ENCODE data around the gene CEL. TPM values are rescaled to one million over a fixed set of nuclear protein-coding genes. Genes with fewer than 3 reads are reported as not detected.
"Not testable (repeated sequence)": the region's sequence is repeated elsewhere in the genome, so short reads cannot be mapped to it uniquely, and the experiment has no call there.

CEL gene
- total RNA-seq, 1 experiment from 2014 or later, result 1.0 TPM

DNA sequence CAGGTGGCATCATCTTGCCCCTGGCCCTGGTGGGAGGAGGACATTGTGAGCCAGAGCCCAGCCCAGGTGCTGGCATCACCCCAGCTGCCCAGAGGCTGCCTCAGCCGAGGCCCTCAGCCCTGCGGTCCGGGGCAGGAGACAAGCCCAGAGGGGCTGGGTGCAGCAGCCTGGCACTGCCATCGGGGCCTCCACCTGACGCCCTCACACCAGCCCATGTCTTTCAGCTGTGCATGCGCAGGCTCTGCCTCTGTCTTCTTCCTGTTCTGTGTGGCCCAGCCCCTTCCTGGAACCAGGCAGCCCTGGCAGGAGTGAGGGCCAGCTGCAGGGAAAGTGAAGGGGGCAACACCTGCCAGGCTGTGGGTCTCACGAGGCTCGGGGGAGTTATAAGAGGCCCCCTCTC is 4.8 kb upstream of the CEL start:
- DNase-seq, result no peak
- H3K36me3 ChIP-seq, result peaks cover 9% of the 10 kb centered on the region
- no peaks in the 10 kb centered on the region for H3K9me3 ChIP-seq
- no peaks in the 10 kb centered on the region for H3K27me3 ChIP-seq
- no peak overlapping the region for H3K4me3 ChIP-seq

DNA sequence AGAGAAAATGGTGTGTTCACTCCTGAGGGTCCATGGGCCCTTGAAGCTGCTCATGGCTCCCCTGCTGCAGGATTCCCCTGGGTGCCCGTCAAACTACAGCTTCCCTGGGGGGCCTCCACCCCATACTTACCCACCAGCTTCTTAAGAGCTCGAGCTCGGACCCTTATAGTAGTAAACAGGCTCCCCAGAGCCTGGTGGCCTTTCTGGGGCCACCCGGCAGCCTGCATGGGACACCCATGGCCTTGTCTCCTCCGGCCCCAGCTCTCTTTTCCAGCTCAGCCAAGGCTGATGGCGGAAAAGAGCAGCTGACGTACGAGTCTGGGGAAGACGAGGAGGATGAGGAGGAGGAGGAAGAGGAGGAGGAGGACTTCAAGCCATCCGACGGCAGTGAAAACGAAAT is 4.2 kb upstream of the CEL start:
- no peak for DNase-seq
- Histone ChIP-seq H3K36me3 (peaks cover 9% of the 10 kb centered on the region), H3K27me3 (no peaks in the 10 kb centered on the region), H3K4me3 (no peak overlapping the region), H3K9me3 (no peaks in the 10 kb centered on the region)

DNA sequence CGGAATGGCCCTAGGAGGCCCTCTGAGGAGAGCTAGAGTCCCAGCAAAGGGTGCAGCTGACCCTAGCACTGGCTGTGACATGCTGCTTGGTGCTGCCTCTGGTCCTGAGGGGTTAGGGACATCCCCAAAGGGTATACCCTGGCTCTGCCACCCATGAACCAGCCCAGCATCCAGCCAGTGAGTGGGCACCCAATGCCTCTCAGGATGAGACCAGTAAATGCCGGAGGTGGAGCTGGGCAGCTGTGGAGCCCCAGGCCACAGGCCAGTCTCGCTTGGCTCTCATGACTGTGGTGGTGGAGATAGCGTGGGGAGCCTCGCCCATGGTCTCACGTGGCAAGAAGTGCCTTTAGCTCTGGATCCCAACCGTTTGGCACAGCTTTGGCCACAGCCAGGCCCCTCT is 3.7 kb upstream of the CEL start:
- peaks cover 6% of the 10 kb centered on the region; the same call in 1 of the 2 replicates for H3K36me3 ChIP-seq
- DNase-seq, result no peak
- no peaks in the 10 kb centered on the region for H3K27me3 ChIP-seq

DNA sequence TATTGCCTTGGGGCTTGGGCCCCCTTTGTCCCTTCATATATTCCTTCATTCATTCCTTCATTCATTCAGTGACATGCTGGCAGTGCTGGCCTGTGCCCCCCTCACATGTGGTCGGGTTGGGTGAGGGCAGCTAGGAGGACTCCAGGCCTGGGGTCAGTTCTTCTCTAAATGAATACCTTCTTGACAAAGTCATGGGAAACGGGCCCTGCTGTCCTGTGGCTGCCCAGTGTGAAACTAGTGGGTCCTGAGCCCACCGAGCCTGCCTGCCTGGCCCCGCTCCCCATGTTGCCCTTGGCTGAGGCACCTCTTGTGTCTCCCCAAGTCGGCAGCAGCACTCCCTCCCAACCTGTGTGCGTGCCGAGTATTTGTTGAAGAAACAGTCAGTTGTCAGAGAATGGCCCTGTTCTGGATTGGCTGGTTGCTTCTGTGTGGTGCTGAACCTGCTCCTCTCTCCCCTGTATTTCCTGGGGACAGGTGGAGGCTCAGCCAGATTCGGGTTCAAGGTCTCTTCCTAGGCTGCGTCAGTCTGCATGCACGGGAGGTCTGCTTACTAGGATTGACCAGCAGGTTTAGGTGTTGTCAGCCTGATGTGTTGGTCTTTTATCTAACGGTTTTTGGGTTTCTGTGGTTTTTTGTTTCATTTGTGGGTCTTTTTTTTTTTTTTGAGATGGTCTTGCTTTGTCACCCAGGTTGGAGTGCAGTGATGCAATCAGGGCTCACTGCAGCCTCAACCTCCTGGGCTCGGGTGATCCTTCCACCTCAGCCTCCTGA is 3.0 kb upstream of the CEL start:
- Histone ChIP-seq H3K27me3 (no peaks in the 10 kb centered on the region), H3K9me3 (no peaks in the 10 kb centered on the region), H3K36me3 (peaks cover 6% of the 10 kb centered on the region; the same call in 1 of the 2 replicates), H3K4me3 (no peak overlapping the region)
- no peak for DNase-seq

More for the DNA sequence above, 3.7 kb upstream of the CEL start:
- no peaks in the 10 kb centered on the region for H3K9me3 ChIP-seq
- no peak overlapping the region for H3K4me3 ChIP-seq

DNA sequence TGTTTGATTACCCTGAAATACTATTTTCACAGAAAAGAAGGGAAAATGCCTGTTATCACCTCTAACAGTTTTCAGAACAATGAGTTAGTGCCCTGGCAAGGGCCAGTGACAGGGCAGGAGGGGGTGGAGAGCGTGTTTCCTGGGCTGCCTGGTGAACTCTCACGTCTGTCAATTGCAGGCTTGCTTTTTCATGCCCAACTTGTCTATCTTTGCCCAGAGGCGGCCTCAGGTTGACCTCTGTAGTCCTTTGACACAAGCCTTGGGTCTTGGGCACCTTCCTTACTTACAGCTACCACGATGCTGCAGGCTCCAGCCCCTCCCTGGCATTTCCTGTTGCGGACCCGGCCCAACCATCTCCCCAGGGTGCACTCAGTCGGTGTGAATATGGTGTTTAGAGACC is 2.2 kb upstream of the CEL start:
- no peak overlapping the region for H3K4me3 ChIP-seq
- DNase-seq, result no peak

DNA sequence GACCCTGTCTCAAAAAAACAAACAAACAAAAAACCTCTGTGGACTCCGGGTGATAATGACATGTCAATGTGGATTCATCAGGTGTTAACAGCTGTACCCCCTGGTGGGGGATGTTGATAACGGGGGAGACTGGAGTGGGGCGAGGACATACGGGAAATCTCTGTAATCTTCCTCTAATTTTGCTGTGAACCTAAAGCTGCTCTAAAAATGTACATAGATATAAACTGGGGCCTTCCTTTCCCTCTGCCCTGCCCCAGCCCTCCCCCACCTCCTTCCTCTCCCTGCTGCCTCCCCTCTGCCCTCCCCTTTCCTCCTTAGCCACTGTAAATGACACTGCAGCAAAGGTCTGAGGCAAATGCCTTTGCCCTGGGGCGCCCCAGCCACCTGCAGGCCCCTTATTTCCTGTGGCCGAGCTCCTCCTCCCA is 1.4 kb upstream of the CEL start:
- Histone ChIP-seq H3K36me3 (no peaks in the 10 kb centered on the region; the same call in 1 of the 2 replicates), H3K4me3 (no peak overlapping the region), H3K9me3 (no peaks in the 10 kb centered on the region), H3K27me3 (no peaks in the 10 kb centered on the region)
- no peak for DNase-seq

More for the DNA sequence above, 2.2 kb upstream of the CEL start:
- no peaks in the 10 kb centered on the region for H3K27me3 ChIP-seq
- H3K9me3 ChIP-seq, result no peaks in the 10 kb centered on the region
- H3K36me3 ChIP-seq, result no peaks in the 10 kb centered on the region; the same call in 1 of the 2 replicates

DNA sequence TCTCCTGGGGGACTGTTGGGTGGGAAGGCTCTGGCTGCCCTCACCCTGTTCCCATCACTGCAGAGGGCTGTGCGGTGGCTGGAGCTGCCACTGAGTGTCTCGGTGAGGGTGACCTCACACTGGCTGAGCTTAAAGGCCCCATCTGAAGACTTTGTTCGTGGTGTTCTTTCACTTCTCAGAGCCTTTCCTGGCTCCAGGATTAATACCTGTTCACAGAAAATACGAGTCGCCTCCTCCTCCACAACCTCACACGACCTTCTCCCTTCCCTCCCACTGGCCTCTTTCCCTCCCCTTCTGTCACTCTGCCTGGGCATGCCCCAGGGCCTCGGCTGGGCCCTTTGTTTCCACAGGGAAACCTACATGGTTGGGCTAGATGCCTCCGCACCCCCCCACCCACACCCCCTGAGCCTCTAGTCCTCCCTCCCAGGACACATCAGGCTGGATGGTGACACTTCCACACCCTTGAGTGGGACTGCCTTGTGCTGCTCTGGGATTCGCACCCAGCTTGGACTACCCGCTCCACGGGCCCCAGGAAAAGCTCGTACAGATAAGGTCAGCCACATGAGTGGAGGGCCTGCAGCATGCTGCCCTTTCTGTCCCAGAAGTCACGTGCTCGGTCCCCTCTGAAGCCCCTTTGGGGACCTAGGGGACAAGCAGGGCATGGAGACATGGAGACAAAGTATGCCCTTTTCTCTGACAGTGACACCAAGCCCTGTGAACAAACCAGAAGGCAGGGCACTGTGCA is 590 bp upstream of the CEL start:
- not testable (repeated sequence) for H3K36me3 ChIP-seq

DNA sequence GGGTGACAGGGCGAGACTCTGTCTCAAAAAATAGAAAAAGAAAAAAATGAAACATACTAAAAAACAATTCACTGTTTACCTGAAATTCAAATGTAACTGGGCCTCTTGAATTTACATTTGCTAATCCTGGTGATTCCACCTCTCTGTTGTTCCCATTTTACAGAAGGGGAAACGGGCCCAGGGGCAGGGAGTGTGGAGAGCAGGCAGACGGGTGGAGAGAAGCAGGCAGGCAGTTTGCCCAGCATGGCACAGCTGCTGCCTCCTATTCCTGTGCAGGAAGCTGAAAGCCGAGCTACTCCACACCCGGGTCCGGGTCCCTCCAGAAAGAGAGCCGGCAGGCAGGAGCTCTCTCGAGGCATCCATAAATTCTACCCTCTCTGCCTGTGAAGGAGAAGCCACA is 788 bp downstream of the CEL start:
- H3K9me3 ChIP-seq, H3K27me3 ChIP-seq, DNase-seq, H3K4me3 ChIP-seq, H3K36me3 ChIP-seq: not testable (repeated sequence)

More for the DNA sequence above, 590 bp upstream of the CEL start:
- H3K4me3 ChIP-seq, DNase-seq, H3K9me3 ChIP-seq, H3K27me3 ChIP-seq: not testable (repeated sequence)

DNA sequence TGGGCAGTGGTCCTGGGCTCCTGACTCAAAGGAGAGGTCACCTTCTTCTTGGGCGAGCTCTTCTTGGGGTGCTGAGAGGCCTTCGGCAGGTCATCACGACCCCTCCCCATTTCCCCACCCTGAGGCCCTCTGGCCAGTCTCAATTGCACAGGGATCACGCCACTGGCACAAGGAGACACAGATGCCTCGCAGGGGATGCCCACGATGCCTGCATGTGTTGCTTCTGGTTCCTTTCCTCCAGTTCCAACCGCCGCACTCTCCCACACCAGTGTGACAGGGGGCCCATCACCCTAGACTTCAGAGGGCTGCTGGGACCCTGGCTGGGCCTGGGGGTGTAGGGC is 1.3 kb downstream of the CEL start:
- Histone ChIP-seq H3K36me3 (no peaks in the 10 kb centered on the region), H3K9me3 (no peaks in the 10 kb centered on the region), H3K4me3 (no peak overlapping the region), H3K27me3 (no peaks in the 10 kb centered on the region)
- DNase-seq, result no peak

DNA sequence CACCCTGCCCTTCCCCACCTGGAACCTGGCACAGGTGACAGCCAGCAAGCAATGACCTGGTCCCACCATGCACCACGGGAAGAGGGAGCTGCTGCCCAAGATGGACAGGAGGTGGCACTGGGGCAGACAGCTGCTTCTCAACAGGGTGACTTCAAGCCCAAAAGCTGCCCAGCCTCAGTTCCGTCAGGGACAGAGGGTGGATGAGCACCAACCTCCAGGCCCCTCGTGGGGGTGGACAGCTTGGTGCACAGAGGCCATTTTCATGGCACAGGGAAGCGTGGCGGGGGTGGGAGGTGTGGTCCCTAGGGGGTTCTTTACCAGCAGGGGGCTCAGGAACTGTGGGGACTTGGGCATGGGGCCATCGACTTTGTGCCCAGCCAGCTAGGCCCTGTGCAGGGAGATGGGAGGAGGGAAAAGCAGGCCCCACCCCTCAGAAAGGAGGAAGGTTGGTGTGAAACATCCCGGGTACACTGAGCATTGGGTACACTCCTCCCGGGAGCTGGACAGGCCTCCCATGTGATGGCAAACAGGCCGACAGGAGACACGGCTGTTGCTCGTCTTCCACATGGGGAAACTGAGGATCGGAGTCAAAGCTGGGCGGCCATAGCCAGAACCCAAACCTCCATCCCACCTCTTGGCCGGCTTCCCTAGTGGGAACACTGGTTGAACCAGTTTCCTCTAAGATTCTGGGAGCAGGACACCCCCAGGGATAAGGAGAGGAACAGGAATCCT is 1.9 kb downstream of the CEL start:
- no peak for DNase-seq
- H3K9me3 ChIP-seq, result no peaks in the 10 kb centered on the region
- no peaks in the 10 kb centered on the region for H3K27me3 ChIP-seq

DNA sequence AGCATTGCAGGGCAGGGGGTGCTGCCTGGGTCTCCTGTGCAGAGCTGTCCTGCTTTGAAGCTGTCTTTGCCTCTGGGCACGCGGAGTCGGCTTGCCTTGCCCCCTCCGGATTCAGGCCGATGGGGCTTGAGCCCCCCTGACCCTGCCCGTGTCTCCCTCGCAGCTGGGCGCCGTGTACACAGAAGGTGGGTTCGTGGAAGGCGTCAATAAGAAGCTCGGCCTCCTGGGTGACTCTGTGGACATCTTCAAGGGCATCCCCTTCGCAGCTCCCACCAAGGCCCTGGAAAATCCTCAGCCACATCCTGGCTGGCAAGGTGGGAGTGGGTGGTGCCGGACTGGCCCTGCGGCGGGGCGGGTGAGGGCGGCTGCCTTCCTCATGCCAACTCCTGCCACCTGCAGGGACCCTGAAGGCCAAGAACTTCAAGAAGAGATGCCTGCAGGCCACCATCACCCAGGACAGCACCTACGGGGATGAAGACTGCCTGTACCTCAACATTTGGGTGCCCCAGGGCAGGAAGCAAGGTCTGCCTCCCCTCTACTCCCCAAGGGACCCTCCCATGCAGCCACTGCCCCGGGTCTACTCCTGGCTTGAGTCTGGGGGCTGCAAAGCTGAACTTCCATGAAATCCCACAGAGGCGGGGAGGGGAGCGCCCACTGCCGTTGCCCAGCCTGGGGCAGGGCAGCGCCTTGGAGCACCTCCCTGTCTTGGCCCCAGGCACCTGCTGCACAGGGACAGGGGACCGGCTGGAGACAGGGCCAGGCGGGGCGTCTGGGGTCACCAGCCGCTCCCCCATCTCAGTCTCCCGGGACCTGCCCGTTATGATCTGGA is 2.7 kb downstream of the CEL start:
- H3K36me3 ChIP-seq, result no peaks in the 10 kb centered on the region
- H3K9me3 ChIP-seq, result no peaks in the 10 kb centered on the region
- DNase-seq, result no peak
- H3K4me3 ChIP-seq, result no peak overlapping the region
- H3K27me3 ChIP-seq, result no peaks in the 10 kb centered on the region

More for the DNA sequence above, 1.9 kb downstream of the CEL start:
- H3K4me3 ChIP-seq, result no peak overlapping the region
- no peaks in the 10 kb centered on the region for H3K36me3 ChIP-seq

DNA sequence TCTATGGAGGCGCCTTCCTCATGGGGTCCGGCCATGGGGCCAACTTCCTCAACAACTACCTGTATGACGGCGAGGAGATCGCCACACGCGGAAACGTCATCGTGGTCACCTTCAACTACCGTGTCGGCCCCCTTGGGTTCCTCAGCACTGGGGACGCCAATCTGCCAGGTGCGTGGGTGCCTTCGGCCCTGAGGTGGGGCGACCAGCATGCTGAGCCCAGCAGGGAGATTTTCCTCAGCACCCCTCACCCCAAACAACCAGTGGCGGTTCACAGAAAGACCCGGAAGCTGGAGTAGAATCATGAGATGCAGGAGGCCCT is 3.2 kb downstream of the CEL start:
- no peaks in the 10 kb centered on the region for H3K27me3 ChIP-seq
- H3K36me3 ChIP-seq, result no peaks in the 10 kb centered on the region
- no peak for DNase-seq
- no peaks in the 10 kb centered on the region for H3K9me3 ChIP-seq
- H3K4me3 ChIP-seq, result no peak overlapping the region

DNA sequence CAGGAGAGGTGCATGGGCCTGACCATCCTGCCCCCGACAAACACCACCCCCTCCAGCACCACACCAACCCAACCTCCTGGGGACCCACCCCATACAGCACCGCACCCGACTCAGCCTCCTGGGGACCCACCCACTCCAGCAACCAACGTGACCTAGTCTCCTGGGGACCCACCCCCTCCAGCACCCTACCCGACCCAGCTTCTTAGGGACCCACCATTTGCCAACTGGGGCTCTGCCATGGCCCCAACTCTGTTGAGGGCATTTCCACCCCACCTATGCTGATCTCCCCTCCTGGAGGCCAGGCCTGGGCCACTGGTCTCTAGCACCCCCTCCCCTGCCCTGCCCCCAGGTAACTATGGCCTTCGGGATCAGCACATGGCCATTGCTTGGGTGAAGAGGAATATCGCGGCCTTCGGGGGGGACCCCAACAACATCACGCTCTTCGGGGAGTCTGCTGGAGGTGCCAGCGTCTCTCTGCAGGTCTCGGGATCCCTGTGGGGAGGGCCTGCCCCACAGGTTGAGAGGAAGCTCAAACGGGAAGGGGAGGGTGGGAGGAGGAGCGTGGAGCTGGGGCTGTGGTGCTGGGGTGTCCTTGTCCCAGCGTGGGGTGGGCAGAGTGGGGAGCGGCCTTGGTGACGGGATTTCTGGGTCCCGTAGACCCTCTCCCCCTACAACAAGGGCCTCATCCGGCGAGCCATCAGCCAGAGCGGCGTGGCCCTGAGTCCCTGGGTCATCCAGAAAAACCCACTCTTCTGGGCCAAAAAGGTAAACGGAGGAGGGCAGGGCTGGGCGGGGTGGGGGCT is 4.6 kb downstream of the CEL start:
- no peaks in the 10 kb centered on the region for H3K27me3 ChIP-seq
- no peaks in the 10 kb centered on the region for H3K9me3 ChIP-seq
- H3K36me3 ChIP-seq, result no peaks in the 10 kb centered on the region
- no peak for DNase-seq
- H3K4me3 ChIP-seq, result no peak overlapping the region

DNA sequence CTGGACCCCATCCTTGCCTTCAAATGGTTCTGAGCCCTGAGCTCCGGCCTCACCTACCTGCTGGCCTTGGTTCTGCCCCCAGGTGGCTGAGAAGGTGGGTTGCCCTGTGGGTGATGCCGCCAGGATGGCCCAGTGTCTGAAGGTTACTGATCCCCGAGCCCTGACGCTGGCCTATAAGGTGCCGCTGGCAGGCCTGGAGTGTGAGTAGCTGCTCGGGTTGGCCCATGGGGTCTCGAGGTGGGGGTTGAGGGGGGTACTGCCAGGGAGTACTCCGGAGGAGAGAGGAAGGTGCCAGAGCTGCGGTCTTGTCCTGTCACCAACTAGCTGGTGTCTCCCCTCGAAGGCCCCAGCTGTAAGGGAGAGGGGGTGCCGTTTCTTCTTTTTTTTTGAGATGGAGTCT is 5.2 kb downstream of the CEL start:
- Histone ChIP-seq H3K9me3 (no peaks in the 10 kb centered on the region), H3K27me3 (no peaks in the 10 kb centered on the region), H3K36me3 (no peaks in the 10 kb centered on the region), H3K4me3 (no peak overlapping the region)
- DNase-seq, result no peak

DNA sequence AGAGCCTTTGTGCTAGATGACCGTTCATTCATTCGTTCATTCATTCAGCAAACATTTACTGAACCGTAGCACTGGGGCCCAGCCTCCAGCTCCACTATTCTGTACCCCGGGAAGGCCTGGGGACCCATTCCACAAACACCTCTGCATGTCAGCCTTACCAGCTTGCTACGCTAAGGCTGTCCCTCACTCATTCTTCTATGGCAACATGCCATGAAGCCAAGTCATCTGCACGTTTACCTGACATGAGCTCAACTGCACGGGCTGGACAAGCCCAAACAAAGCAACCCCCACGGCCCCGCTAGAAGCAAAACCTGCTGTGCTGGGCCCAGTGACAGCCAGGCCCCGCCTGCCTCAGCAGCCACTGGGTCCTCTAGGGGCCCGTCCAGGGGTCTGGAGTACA is 6.0 kb downstream of the CEL start:
- no peaks in the 10 kb centered on the region for H3K36me3 ChIP-seq
- H3K9me3 ChIP-seq, result no peaks in the 10 kb centered on the region
- H3K4me3 ChIP-seq, result no peak overlapping the region
- H3K27me3 ChIP-seq, result no peaks in the 10 kb centered on the region
- DNase-seq, result no peak

DNA sequence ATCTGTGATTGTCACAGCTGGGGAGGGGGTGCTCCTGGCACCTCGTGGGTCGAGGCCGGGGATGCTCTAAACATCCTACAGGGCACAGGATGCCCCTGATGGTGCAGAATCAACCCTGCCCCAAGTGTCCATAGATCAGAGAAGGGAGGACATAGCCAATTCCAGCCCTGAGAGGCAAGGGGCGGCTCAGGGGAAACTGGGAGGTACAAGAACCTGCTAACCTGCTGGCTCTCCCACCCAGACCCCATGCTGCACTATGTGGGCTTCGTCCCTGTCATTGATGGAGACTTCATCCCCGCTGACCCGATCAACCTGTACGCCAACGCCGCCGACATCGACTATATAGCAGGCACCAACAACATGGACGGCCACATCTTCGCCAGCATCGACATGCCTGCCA is 6.7 kb downstream of the CEL start:
- H3K9me3 ChIP-seq, H3K4me3 ChIP-seq, H3K36me3 ChIP-seq, H3K27me3 ChIP-seq, DNase-seq: not testable (repeated sequence)
